GM12878 (cell line): Measurements from ENCODE around the gene ARHGAP26. TPM values are rescaled to one million over a fixed set of nuclear protein-coding genes. Genes with fewer than 3 reads are reported as not detected.

ENCODE experiments used
- BHLHE40 ChIP-seq, 2 experiments: fragments of 450-650 bp in 1 of 2; IDR thresholded peaks; 2 replicates each; pipeline ENCODE4 v1.6.1; 2011 to 2017; ENCODE audit warnings: low read depth in 2 of 2, borderline replicate concordance in 1 of 2, improper control_type of control experiment in 1 of 2, low read length in 1 of 2, mild to moderate bottlenecking in 1 of 2
- BMI1 ChIP-seq: fragments of 450-650 bp; IDR thresholded peaks from 2 replicates; pipeline ENCODE4 v1.6.1; 2016; ENCODE audit warnings: mild to moderate bottlenecking, moderate library complexity, borderline replicate concordance
- FOXM1 ChIP-seq: IDR thresholded peaks from 2 replicates; pipeline ENCODE4 v1.6.1; 2012; ENCODE audit warnings: low read depth, mild to moderate bottlenecking, inconsistent platforms, low read length, moderate library complexity
- GATAD2B ChIP-seq: fragments of 450-650 bp; conservative IDR thresholded peaks from 2 replicates; pipeline ENCODE4 v1.6.1; 2017; ENCODE audit warnings: low read depth, mild to moderate bottlenecking, moderate library complexity
- IKZF1 ChIP-seq: fragments of 450-650 bp; conservative IDR thresholded peaks from 2 replicates; pipeline ENCODE4 v1.6.1; 2017; ENCODE audit warnings: antibody characterized with exemption, mild to moderate bottlenecking
- IKZF2 ChIP-seq, 2 experiments: fragments of 450-650 bp; IDR thresholded peaks; 2 replicates each; pipeline ENCODE4 v1.6.1; 2017; ENCODE audit warnings: mild to moderate bottlenecking in 2 of 2, moderate library complexity in 2 of 2
- JUNB ChIP-seq: IDR thresholded peaks from 2 replicates; pipeline ENCODE4 v1.6.1; 2016; ENCODE audit warnings: antibody characterized with exemption, mild to moderate bottlenecking
- LARP7 ChIP-seq: fragments of 450-650 bp; IDR thresholded peaks from 2 replicates; pipeline ENCODE4 v1.6.1; 2017; ENCODE audit warnings: mild to moderate bottlenecking
- MLLT1 ChIP-seq: fragments of 450-650 bp; IDR thresholded peaks from 2 replicates; pipeline ENCODE4 v1.6.1; 2016; ENCODE audit warnings: mild to moderate bottlenecking
- NBN ChIP-seq: fragments of 450-650 bp; IDR thresholded peaks from 2 replicates; pipeline ENCODE4 v1.6.1; 2016
- RAD21 ChIP-seq: IDR thresholded peaks from 2 replicates; pipeline ENCODE4 v1.6.1; 2011; ENCODE audit warnings: mild to moderate bottlenecking, low read depth, low read length, moderate library complexity; ENCODE audit not compliant: insufficient read depth
- RAD51 ChIP-seq: fragments of 450-650 bp; IDR thresholded peaks from 2 replicates; pipeline ENCODE4 v1.6.1; 2016; ENCODE audit warnings: moderate library complexity, mild to moderate bottlenecking, inconsistent platforms
- RBBP5 ChIP-seq: fragments of 200-600 bp; sonication (generic); conservative IDR thresholded peaks from 2 replicates; pipeline ENCODE4 v1.6.1; 2016
- RFX5 ChIP-seq: IDR thresholded peaks from 2 replicates; pipeline ENCODE4 v1.6.1; 2011; ENCODE audit warnings: low read depth, low read length, improper control_type of control experiment
- SMARCA5 ChIP-seq: fragments of 450-650 bp; IDR thresholded peaks from 2 replicates; pipeline ENCODE4 v1.6.1; 2017; ENCODE audit warnings: mild to moderate bottlenecking
- SMC3 ChIP-seq: IDR thresholded peaks from 2 replicates; pipeline ENCODE4 v1.6.1; 2011; ENCODE audit warnings: low read length, improper control_type of control experiment, borderline replicate concordance
- SUPT20H ChIP-seq: IDR thresholded peaks from 2 replicates; pipeline ENCODE4 v1.6.1; 2011; ENCODE audit warnings: low read depth, mild to moderate bottlenecking, low read length, moderate library complexity, borderline replicate concordance; ENCODE audit not compliant: control insufficient read depth
- TBL1XR1 ChIP-seq: IDR thresholded peaks from 2 replicates; pipeline ENCODE4 v1.6.1; 2012; ENCODE audit warnings: low read depth, low read length, improper control_type of control experiment
- TCF3 ChIP-seq: IDR thresholded peaks from 2 replicates; pipeline ENCODE4 v1.6.1; 2012; ENCODE audit warnings: low read depth, mild to moderate bottlenecking, low read length, borderline replicate concordance; ENCODE audit not compliant: insufficient read depth
- YY1 ChIP-seq: IDR thresholded peaks from 2 replicates; pipeline ENCODE4 v1.6.1; 2011; ENCODE audit warnings: low read depth, mild to moderate bottlenecking, low read length
- polyA plus RNA-seq, 11 experiments: library from polyadenylated mRNA; depleted of rRNA in 4 of 11; unstranded in 6 of 11; stranded (reverse) in 5 of 11; fragments of >200 nt; fragmentation: Nextera tagmentation in 4 of 11; fragmentation: Illumina TruSeq in 1 of 11; extraction: Ambion mirVana in 4 of 11; extraction: Trizol in 1 of 11; gene quantifications; 1 replicate in 1 of 11; 2 replicates in 10 of 11; pipeline versions ENCODE4 v1.2.1 to v1.2.3, GENCODE V29; 2011 to 2016; ENCODE audit warnings: inconsistent platforms in 2 of 11, missing spikeins in 2 of 11, low read depth in 1 of 11
- total RNA-seq, 4 experiments: library from RNA; depleted of rRNA in 3 of 4; stranded (reverse); fragments of >200 nt in 3 of 4; fragmentation: Illumina TruSeq in 1 of 4; extraction: Trizol in 1 of 4; gene quantifications; 2 replicates each; pipeline versions ENCODE4 v1.2.1 to v1.2.3, GENCODE V29; 2013 to 2021
- TF ChIP-seq, protein P1 (sequence below): fragments of 450-650 bp; formaldehyde crosslinking; IDR thresholded peaks from 2 replicates; pipeline ENCODE4 v1.5.0; 2022; ENCODE audit warnings: mild to moderate bottlenecking, missing genetic modification characterization
- TF ChIP-seq, protein P2 (sequence below): IDR thresholded peaks from 2 replicates; pipeline ENCODE4 v1.6.1; 2012; ENCODE audit warnings: low read depth, low read length, improper control_type of control experiment
- TF ChIP-seq, protein P3 (sequence below): fragments of 450-650 bp; IDR thresholded peaks from 2 replicates; pipeline ENCODE4 v1.6.1; 2017; ENCODE audit warnings: low read depth, mild to moderate bottlenecking, moderate library complexity

ARHGAP26 gene
- total and polyA plus RNA-seq, 10 of the 15 experiments (the other 5 are each of a cell fraction or from before 2014, with no cell fraction given): 9.4 to 41.5 (median 19.3) TPM

DNA sequence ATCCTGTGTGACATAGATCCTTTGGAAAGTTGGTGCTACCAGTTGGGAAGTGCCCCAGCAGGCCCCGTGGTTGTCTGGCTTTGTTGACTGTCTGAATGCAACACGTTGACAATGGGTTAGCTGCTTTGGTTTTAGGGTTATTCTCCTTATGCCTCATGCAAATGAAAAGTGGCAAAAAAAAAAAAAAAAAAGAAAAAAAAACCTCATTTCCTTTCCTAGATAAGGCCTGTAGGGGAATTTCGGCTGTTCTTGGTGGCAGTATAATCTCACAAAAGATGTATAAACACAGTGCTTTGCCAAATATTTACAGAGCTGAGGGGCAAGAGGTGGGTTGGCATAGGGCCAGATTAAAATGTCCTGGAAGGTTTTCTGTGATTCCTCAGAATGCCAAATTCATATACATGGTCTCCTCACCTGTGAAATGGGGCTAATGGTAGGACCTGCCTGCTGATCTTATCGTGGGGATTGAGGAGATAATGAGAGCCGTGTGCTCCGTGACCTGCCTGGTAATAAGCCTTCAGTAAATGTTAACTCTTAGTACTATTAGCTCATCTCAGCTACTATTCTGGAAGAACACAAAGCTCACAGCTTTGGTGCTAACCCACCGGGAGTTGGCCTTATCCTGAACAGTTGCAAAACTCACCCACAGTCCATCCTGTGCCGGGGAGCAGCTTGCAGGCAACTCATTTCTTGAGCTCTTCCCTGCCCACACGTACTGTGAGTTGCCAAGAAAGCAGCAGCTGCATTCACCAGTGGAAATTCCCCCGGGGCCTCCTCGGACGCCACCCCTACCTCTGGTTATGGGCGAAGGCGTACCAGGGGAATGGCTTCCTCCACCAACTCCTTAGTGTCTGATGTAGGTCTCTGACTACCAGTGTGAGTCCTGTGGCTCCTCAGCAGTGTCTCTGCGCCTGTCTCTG, 413.0 kb downstream of the ARHGAP26 start (continued):
- TF ChIP-seq GATAD2B: peak; percentile 91
- peak; percentile 98 for TF ChIP-seq IKZF2 (IDR thresholded peaks at IDR 0.05)
- TF ChIP-seq, protein P1, sequence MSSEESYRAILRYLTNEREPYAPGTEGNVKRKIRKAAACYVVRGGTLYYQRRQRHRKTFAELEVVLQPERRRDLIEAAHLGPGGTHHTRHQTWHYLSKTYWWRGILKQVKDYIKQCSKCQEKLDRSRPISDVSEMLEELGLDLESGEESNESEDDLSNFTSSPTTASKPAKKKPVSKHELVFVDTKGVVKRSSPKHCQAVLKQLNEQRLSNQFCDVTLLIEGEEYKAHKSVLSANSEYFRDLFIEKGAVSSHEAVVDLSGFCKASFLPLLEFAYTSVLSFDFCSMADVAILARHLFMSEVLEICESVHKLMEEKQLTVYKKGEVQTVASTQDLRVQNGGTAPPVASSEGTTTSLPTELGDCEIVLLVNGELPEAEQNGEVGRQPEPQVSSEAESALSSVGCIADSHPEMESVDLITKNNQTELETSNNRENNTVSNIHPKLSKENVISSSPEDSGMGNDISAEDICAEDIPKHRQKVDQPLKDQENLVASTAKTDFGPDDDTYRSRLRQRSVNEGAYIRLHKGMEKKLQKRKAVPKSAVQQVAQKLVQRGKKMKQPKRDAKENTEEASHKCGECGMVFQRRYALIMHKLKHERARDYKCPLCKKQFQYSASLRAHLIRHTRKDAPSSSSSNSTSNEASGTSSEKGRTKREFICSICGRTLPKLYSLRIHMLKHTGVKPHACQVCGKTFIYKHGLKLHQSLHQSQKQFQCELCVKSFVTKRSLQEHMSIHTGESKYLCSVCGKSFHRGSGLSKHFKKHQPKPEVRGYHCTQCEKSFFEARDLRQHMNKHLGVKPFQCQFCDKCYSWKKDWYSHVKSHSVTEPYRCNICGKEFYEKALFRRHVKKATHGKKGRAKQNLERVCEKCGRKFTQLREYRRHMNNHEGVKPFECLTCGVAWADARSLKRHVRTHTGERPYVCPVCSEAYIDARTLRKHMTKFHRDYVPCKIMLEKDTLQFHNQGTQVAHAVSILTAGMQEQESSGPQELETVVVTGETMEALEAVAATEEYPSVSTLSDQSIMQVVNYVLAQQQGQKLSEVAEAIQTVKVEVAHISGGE: no peak
- TF ChIP-seq SMARCA5: peak; percentile 80
- TF ChIP-seq, protein P2, sequence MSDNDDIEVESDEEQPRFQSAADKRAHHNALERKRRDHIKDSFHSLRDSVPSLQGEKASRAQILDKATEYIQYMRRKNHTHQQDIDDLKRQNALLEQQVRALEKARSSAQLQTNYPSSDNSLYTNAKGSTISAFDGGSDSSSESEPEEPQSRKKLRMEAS: peak; percentile 41; the same call in 1 of the 2 replicates
- TF ChIP-seq SMC3: peak; percentile 1; the same call in 1 of the 2 replicates
- peak; percentile 77 for TF ChIP-seq MLLT1
- TF ChIP-seq RAD21: 0 out of 2 replicates have a peak, but pooled peaks have one; percentile 32
- TF ChIP-seq SUPT20H: no peak
- peak; percentile 75 for TF ChIP-seq JUNB
- peak; percentile 92 for TF ChIP-seq NBN
- TF ChIP-seq, protein P3, sequence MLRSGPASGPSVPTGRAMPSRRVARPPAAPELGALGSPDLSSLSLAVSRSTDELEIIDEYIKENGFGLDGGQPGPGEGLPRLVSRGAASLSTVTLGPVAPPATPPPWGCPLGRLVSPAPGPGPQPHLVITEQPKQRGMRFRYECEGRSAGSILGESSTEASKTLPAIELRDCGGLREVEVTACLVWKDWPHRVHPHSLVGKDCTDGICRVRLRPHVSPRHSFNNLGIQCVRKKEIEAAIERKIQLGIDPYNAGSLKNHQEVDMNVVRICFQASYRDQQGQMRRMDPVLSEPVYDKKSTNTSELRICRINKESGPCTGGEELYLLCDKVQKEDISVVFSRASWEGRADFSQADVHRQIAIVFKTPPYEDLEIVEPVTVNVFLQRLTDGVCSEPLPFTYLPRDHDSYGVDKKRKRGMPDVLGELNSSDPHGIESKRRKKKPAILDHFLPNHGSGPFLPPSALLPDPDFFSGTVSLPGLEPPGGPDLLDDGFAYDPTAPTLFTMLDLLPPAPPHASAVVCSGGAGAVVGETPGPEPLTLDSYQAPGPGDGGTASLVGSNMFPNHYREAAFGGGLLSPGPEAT: peak; percentile 91
- TF ChIP-seq LARP7: 0 out of 2 replicates have a peak, but pooled peaks have one; percentile 29
- TF ChIP-seq RAD51: no peak
- TF ChIP-seq RBBP5: no peak
- TF ChIP-seq TCF3: peak; percentile 95
- TF ChIP-seq BHLHE40 (IDR thresholded peaks at IDR 0.05; ENCODE audit: borderline replicate concordance in 1 of 2, low read depth in 2 of 2, low read length in 1 of 2): peak; percentile 64 to 67
- TF ChIP-seq FOXM1: peak; percentile 87; the same call in 1 of the 2 replicates
- TF ChIP-seq BMI1: peak; percentile 65; the same call in 1 of the 2 replicates
- TF ChIP-seq YY1: peak; percentile 90
- TF ChIP-seq IKZF1: peak; percentile 99
- no peak for TF ChIP-seq RFX5
- TF ChIP-seq TBL1XR1: peak; percentile 44
